Thoracic aorta (tissue), 2 donors: ENCODE measurements around the gene EPG5. TPM values are rescaled to one million over a fixed set of nuclear protein-coding genes. Genes with fewer than 3 reads are reported as not detected.

ENCODE experiments used
- ATAC-seq: fragments of 150-250 bp; one replicate; pipeline ENCODE4 v1.8.0; 2017; ENCODE audit warnings: low read depth; ENCODE audit not compliant: insufficient number of reproducible peaks, low FRiP score
- DNase-seq: peaks from one replicate; pipeline ENCODE4 v3.0.0-alpha.2; 2020; ENCODE audit warnings: low spot score
- H3K27ac ChIP-seq, 2 donors: fragments of 200-600 bp; sonication (generic); 1 replicate in 1 of 2; 2 replicates in 1 of 2; pipeline ENCODE4 v1.5.1; 2016; ENCODE audit warnings: mild to moderate bottlenecking in 2 of 2, moderate library complexity in 2 of 2
- H3K27me3 ChIP-seq: fragments of 200-600 bp; sonication (generic); replicated peaks from 2 replicates; pipeline ENCODE4 v1.6.0; 2016; ENCODE audit warnings: mild to moderate bottlenecking; ENCODE audit not compliant: insufficient read depth
- H3K36me3 ChIP-seq: fragments of 200-600 bp; sonication (generic); one replicate; pipeline ENCODE4 v1.5.1; 2016
- H3K4me1 ChIP-seq, 2 donors: fragments of 200-600 bp; sonication (generic); 1 replicate in 1 of 2; 2 replicates in 1 of 2; pipeline versions ENCODE4 v1.5.1 to v1.6.0; 2016; ENCODE audit warnings: low read depth in 2 of 2, mild to moderate bottlenecking in 1 of 2; ENCODE audit not compliant: control insufficient read depth in 1 of 2
- H3K4me3 ChIP-seq: fragments of 200-600 bp; sonication (generic); 2 replicates; pipeline ENCODE4 v1.5.1; 2016; ENCODE audit warnings: mild to moderate bottlenecking
- H3K9me3 ChIP-seq: fragments of 200-600 bp; sonication (generic); 2 replicates; pipeline ENCODE4 v1.5.1; 2016
- CTCF ChIP-seq: fragments of 200-600 bp; sonication (generic); IDR thresholded peaks from one replicate; pipeline ENCODE4 v1.5.1; 2019; ENCODE audit warnings: antibody characterized with exemption
- total RNA-seq, 2 donors: library from RNA; depleted of rRNA; stranded (reverse); fragments of >200 nt; gene quantifications; one replicate each; pipeline versions ENCODE4 v1.1.0 to v1.2.3, GENCODE V29; 2016

The EPG5 gene
- total RNA-seq, 2 donors from 2014 or later = 46.0 to 47.9 TPM

GRCh38 chr18:45991788-45992187 is 24.7 kb upstream of the EPG5 start:
- H3K36me3 ChIP-seq = peaks cover 12% of the 10 kb centered on the region
- H3K9me3 ChIP-seq = no peaks in the 10 kb centered on the region
- H3K4me1 ChIP-seq = no peaks in the 10 kb centered on the region
- ATAC-seq (no peak), DNase-seq (no peak)
- H3K27me3 ChIP-seq = no peaks in the 10 kb centered on the region
- no peak overlapping the region for H3K27ac ChIP-seq
- no peak overlapping the region for H3K4me3 ChIP-seq
- no peak for TF ChIP-seq CTCF

GRCh38 chr18:45984546-45985235 is 17.6 kb upstream of the EPG5 start:
- DNase-seq = no peak
- no peak for TF ChIP-seq CTCF
- Histone ChIP-seq H3K9me3 (no peaks in the 10 kb centered on the region), H3K36me3 (peaks cover 1% of the 10 kb centered on the region), H3K27me3 (no peaks in the 10 kb centered on the region), H3K4me3 (no peak overlapping the region), H3K4me1 (no peaks in the 10 kb centered on the region), H3K27ac (no peak overlapping the region)
- ATAC-seq = no peak

GRCh38 chr18:45981821-45982220 is 14.7 kb upstream of the EPG5 start:
- DNase-seq (no peak), ATAC-seq (no peak)
- no peak overlapping the region for H3K4me3 ChIP-seq
- no peaks in the 10 kb centered on the region for H3K9me3 ChIP-seq
- H3K27me3 ChIP-seq = no peaks in the 10 kb centered on the region
- no peak for TF ChIP-seq CTCF
- H3K4me1 ChIP-seq = no peaks in the 10 kb centered on the region
- no peak overlapping the region for H3K27ac ChIP-seq
- H3K36me3 ChIP-seq = no peaks in the 10 kb centered on the region

- Histone ChIP-seq H3K36me3 (no peaks in the 10 kb centered on the region), H3K27ac (no peak overlapping the region), H3K9me3 (no peaks in the 10 kb centered on the region), H3K27me3 (no peaks in the 10 kb centered on the region), H3K4me3 (no peak overlapping the region), H3K4me1 (no peaks in the 10 kb centered on the region)
- ATAC-seq = no peak
- TF ChIP-seq CTCF = no peak
- no peak for DNase-seq
These were observed 13.1 kb upstream of the EPG5 start for GRCh38 chr18:45980229-45980628.

GRCh38 chr18:45978084-45978483 is 11.0 kb upstream of the EPG5 start:
- Histone ChIP-seq H3K27me3 (no peaks in the 10 kb centered on the region), H3K27ac (no peak overlapping the region), H3K9me3 (no peaks in the 10 kb centered on the region), H3K4me1 (peaks cover 0 to 7% of the 10 kb centered on the region in 2 donors), H3K36me3 (no peaks in the 10 kb centered on the region), H3K4me3 (no peak overlapping the region)
- ATAC-seq (no peak), DNase-seq (no peak)
- TF ChIP-seq CTCF = no peak
